Erythroblast (primary cell): Measurements from ENCODE around the gene AVEN.

ENCODE experiments used
- GATA1 ChIP-seq: IDR thresholded peaks from 2 replicates; pipeline ENCODE4 v1.6.1; 2011; ENCODE audit warnings: low read depth, mild to moderate bottlenecking, control low read depth, low read length, moderate library complexity
- POLR2A ChIP-seq: IDR thresholded peaks from 2 replicates; pipeline ENCODE4 v1.6.1; 2011; ENCODE audit warnings: mild to moderate bottlenecking, low read length

DNA sequence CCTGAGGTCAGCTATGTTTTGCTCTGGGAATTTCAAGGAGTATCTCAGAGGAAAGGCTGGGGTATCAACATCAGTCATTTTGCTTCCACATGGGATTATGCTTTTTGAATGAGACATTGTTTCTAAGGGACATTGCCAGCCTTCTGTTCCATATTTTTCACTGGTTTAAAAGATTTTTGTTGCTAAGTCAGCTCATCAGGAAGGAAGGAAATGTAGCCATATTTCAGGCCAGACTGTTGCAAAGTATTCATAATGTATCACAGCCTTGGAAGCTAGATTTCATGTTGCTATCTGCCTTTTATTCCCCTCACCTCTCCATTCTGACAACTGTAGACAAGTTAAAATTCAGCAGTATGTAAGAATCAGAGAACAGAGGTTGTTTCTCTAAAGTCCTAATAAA, 131.7 kb downstream of the AVEN start:
- TF ChIP-seq POLR2A (no peak), GATA1 (no peak)
